Mucosa of descending colon (tissue), 3 donors: ENCODE measurements around the gene BBX. TPM values are rescaled to one million over a fixed set of nuclear protein-coding genes. Genes with fewer than 3 reads are reported as not detected.

ENCODE experiments used
- ATAC-seq: fragments of 200-7000 bp; cut with Tn5 transposase; one replicate; pipeline ENCODE4 v1.9.1; 2020; ENCODE audit warnings: mild to moderate bottlenecking, moderate library complexity
- DNase-seq, 3 donors: peaks; one replicate each; pipeline ENCODE4 v3.0.0-alpha.2; 2020
- H3K36me3 ChIP-seq: fragments of 200-600 bp; one replicate; pipeline ENCODE4 v1.8.0; 2021; ENCODE audit warnings: low read depth, mild to moderate bottlenecking
- H3K4me1 ChIP-seq: fragments of 200-600 bp; one replicate; pipeline ENCODE4 v1.8.0; 2021; ENCODE audit warnings: low read depth, mild to moderate bottlenecking
- H3K4me3 ChIP-seq: fragments of 200-600 bp; one replicate; pipeline ENCODE4 v1.8.0; 2021; ENCODE audit warnings: mild to moderate bottlenecking
- H3K9me3 ChIP-seq: fragments of 200-600 bp; one replicate; pipeline ENCODE4 v1.8.0; 2021; ENCODE audit warnings: mild to moderate bottlenecking
- intact Hi-C, 2 donors: fragments of 100-400 bp; cut with DNase I in 1 of 2; cut with micrococcal nuclease in 1 of 2; formaldehyde crosslinking; loops; one replicate each; pipeline versions ENCODE4 v1.11.0 to v1.11.1; 2022; cut with DNase I, micrococcal nuclease
- total RNA-seq, 3 donors: library from RNA; stranded (reverse); fragmentation: NEBNext Ultra II Directional in 2 of 3; extraction: Animal tissue kit (Norgen Biotek cat#: 25700) in 2 of 3; gene quantifications; one replicate each; pipeline versions ENCODE4 v1.2.1 to v1.2.4, GENCODE V29; 2021 to 2023
- TF ChIP-seq, protein P1 (sequence below): fragments of 200-600 bp; IDR thresholded peaks from one replicate; pipeline ENCODE4 v1.8.0; 2022; ENCODE audit warnings: antibody characterized with exemption, mild to moderate bottlenecking
- donor health status: DM: no; HTN: no; CAD: no; lungs with moderate emphysema.
- donor health status: DM: no; HTN: no; CAD: no.
- donor health status: DM: no; HTN: yes; CAD: no.

BBX gene
- total RNA-seq, 3 donors from 2014 or later: 24.4 to 69.9 (median 26.0) TPM

DNA sequence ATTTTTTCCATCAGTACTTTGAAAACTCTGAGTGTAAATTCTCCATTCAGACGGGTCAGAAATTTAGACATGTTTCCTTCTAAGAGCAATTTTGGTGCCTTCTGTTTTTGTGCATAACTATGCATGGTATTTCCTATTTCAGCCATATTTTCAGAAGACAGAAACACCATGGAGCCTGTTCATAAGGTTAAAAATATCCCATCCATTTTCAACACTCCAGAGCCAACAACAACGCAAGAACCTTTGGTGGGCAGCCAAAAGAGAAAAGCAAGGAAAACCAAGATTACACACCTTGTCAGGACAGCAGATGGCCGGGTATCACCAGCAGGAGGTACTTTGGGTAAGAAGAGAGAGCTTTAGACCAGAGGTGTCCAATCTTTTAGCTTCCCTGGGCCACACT is 275.6 kb downstream of the BBX start:
- Histone ChIP-seq H3K36me3 (no peaks in the 10 kb centered on the region), H3K4me1 (no peaks in the 10 kb centered on the region), H3K9me3 (no peaks in the 10 kb centered on the region), H3K4me3 (no peak overlapping the region)
- TF ChIP-seq, protein P1, sequence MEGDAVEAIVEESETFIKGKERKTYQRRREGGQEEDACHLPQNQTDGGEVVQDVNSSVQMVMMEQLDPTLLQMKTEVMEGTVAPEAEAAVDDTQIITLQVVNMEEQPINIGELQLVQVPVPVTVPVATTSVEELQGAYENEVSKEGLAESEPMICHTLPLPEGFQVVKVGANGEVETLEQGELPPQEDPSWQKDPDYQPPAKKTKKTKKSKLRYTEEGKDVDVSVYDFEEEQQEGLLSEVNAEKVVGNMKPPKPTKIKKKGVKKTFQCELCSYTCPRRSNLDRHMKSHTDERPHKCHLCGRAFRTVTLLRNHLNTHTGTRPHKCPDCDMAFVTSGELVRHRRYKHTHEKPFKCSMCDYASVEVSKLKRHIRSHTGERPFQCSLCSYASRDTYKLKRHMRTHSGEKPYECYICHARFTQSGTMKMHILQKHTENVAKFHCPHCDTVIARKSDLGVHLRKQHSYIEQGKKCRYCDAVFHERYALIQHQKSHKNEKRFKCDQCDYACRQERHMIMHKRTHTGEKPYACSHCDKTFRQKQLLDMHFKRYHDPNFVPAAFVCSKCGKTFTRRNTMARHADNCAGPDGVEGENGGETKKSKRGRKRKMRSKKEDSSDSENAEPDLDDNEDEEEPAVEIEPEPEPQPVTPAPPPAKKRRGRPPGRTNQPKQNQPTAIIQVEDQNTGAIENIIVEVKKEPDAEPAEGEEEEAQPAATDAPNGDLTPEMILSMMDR: no peak
- ATAC-seq (no peak), DNase-seq (no peak)
- intact Hi-C loops: no loop called here

- no peaks in the 10 kb centered on the region for H3K4me1 ChIP-seq
- H3K4me3 ChIP-seq: no peak overlapping the region
- H3K9me3 ChIP-seq: no peaks in the 10 kb centered on the region
- TF ChIP-seq, protein P1: no peak
- no peak for ATAC-seq
- intact Hi-C loops: no loop called here
- H3K36me3 ChIP-seq: no peaks in the 10 kb centered on the region
- DNase-seq: no peak
These were observed 277.9 kb downstream of the BBX start for GRCh38 chr3:107800710-107801109.

DNA sequence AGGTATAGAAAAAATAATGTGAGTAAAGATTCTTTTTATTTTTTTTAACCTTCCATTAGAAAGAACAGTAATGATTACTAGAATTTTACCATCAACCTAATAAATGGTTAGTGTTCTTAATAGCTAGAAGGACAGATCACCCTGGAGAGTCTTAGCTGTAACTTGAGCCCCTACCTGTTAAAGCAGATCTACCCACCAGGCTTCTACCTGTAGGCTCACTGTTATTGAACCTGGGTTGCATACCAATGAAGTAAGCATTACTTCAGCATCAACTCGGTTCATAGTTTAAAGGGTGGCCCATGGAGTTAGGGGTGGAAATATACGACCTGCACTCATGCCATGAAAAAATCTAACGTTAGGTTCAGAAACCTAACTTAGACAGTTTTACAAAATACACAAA is 280.4 kb downstream of the BBX start:
- intact Hi-C loops: no loop called here

DNA sequence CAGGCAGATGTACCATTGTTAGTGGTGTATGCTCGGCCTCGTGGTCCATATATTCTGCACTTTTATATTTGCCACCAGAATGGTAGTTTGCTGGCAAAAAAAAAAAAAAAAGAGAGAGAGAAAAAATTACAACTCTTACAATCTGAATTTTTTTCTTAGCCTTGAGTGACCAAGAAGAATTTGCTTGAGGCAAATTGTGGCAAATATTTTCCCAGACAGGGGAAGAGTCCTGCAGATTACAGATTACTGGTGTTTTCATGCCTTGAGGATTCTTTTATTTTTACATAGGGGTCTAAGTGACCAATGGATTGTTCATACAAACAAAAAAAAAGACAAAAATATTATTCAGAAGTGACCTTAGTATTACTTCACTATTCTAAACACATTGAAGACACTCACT is 283.3 kb downstream of the BBX start:
- DNase-seq (no peak), ATAC-seq (no peak)
- TF ChIP-seq, protein P1: no peak
- Histone ChIP-seq H3K9me3 (no peaks in the 10 kb centered on the region), H3K4me1 (no peaks in the 10 kb centered on the region), H3K36me3 (no peaks in the 10 kb centered on the region), H3K4me3 (no peak overlapping the region)
- intact Hi-C loops: no loop called here

More for the DNA sequence above, 280.4 kb downstream of the BBX start:
- no peaks in the 10 kb centered on the region for H3K36me3 ChIP-seq
- no peak for DNase-seq
- no peaks in the 10 kb centered on the region for H3K9me3 ChIP-seq
- TF ChIP-seq, protein P1: no peak
- H3K4me3 ChIP-seq: no peak overlapping the region
- no peak for ATAC-seq
- H3K4me1 ChIP-seq: no peaks in the 10 kb centered on the region

DNA sequence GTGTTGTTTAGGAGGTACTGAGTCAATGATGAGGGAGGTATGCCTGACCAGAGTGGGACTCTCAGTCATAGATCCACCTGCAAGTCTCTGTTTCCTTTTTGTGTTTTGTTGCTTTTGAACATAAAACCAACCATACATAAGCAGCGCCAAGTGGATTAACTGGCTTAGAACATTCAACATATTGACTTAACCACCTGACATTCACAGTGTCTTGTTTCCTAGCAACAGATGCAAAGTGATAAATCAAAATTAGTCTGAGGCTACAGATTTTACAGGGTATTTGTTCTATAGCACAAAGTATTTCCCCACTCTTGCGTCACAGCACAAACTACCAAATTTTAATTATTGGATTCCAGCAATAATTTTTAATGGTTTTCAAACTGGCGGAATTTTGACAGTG is 283.8 kb downstream of the BBX start:
- Histone ChIP-seq H3K4me1 (no peaks in the 10 kb centered on the region), H3K36me3 (no peaks in the 10 kb centered on the region), H3K4me3 (no peak overlapping the region), H3K9me3 (no peaks in the 10 kb centered on the region)
- ATAC-seq (no peak), DNase-seq (no peak)
- TF ChIP-seq, protein P1: no peak
- intact Hi-C loops: no loop called here
